HEK293 (cell line): Measurements from ENCODE around the gene SNAPIN.
A peak's percentile ranks its signal among the peaks of the same experiment; 100 is the strongest.

Experiments used
- CTCF ChIA-PET: fragments of 350-600 bp; formaldehyde crosslinking; extraction: SDS; loops from one replicate; lab custom pipeline; 2021; ENCODE audit warnings: antibody characterized with exemption; lab: Yijun Ruan, JAX
- POLR2A ChIA-PET: fragments of 300-600 bp; formaldehyde crosslinking; extraction: SDS; loops from one replicate; lab custom pipeline; 2020; ENCODE audit warnings: antibody characterized with exemption, inconsistent platforms; lab: Yijun Ruan, JAX
- H3K27ac ChIP-seq: fragments of 200-500 bp; sonication (Bioruptor generic); 2 replicates; pipeline ENCODE4 v1.5.1; 2014; ENCODE audit warnings: low read depth, low read length, control low read depth, inconsistent platforms; ENCODE audit errors: extremely low read depth
- H3K36me3 ChIP-seq, 2 experiments: fragments of 200-500 bp in 1 of 2; sonication (Bioruptor generic) in 1 of 2; 1 replicate in 1 of 2; 2 replicates in 1 of 2; pipeline ENCODE4 v1.5.1; 2014 to 2017; ENCODE audit warnings: inconsistent platforms in 2 of 2, low read length in 2 of 2; ENCODE audit not compliant: control insufficient read depth in 2 of 2, insufficient read depth in 1 of 2
- H3K4me1 ChIP-seq: fragments of 200-500 bp; sonication (Bioruptor generic); 2 replicates; pipeline ENCODE4 v1.5.1; 2014; ENCODE audit warnings: mild to moderate bottlenecking, low read length, inconsistent platforms; ENCODE audit not compliant: control insufficient read depth, insufficient read depth
- H3K4me3 ChIP-seq: 2 replicates; pipeline ENCODE4 v1.5.1; 2011; ENCODE audit warnings: low read depth, mild to moderate bottlenecking, control low read depth, low read length, moderate library complexity
- H3K9me3 ChIP-seq: fragments of 200-500 bp; sonication (Bioruptor generic); 2 replicates; pipeline ENCODE4 v1.5.1; 2014; ENCODE audit warnings: low read depth, low read length, inconsistent platforms; ENCODE audit not compliant: control insufficient read depth, insufficient read depth
- ATF2 ChIP-seq: fragments of 450-650 bp; formaldehyde crosslinking; IDR thresholded peaks from 2 replicates; pipeline ENCODE4 v1.5.1; 2016; ENCODE audit warnings: missing biosample characterization, missing genetic modification characterization, low read depth
- KLF16 ChIP-seq: fragments of 450-650 bp; formaldehyde crosslinking; IDR thresholded peaks from 2 replicates; pipeline ENCODE4 v1.5.1; 2017; ENCODE audit warnings: missing biosample characterization, missing genetic modification characterization
- SCRT1 ChIP-seq: fragments of 450-650 bp; formaldehyde crosslinking; IDR thresholded peaks from 2 replicates; pipeline ENCODE4 v1.5.1; 2016; ENCODE audit warnings: missing biosample characterization, missing genetic modification characterization, borderline replicate concordance
- SCRT2 ChIP-seq: fragments of 450-650 bp; formaldehyde crosslinking; IDR thresholded peaks from 2 replicates; pipeline ENCODE4 v1.5.1; 2016; ENCODE audit warnings: missing biosample characterization, missing genetic modification characterization
- ZBTB11 ChIP-seq: fragments of 450-650 bp; formaldehyde crosslinking; conservative IDR thresholded peaks from 2 replicates; pipeline ENCODE4 v1.5.1; 2016; ENCODE audit warnings: low read depth, missing biosample characterization, missing genetic modification characterization
- ZBTB49 ChIP-seq: fragments of 450-650 bp; formaldehyde crosslinking; IDR thresholded peaks from 2 replicates; pipeline ENCODE4 v1.5.1; 2016; ENCODE audit warnings: missing biosample characterization, missing genetic modification characterization, low read depth
- ZFP3 ChIP-seq: fragments of 450-650 bp; formaldehyde crosslinking; IDR thresholded peaks from 2 replicates; pipeline ENCODE4 v1.5.1; 2016; ENCODE audit warnings: low read depth, missing biosample characterization, missing genetic modification characterization
- ZNF292 ChIP-seq: fragments of 450-650 bp; formaldehyde crosslinking; IDR thresholded peaks from 2 replicates; pipeline ENCODE4 v1.5.1; 2016; ENCODE audit warnings: low read depth, missing biosample characterization, missing genetic modification characterization, borderline replicate concordance
- ZNF350 ChIP-seq: fragments of 450-650 bp; formaldehyde crosslinking; IDR thresholded peaks from 2 replicates; pipeline ENCODE4 v1.5.0; 2017; ENCODE audit warnings: missing biosample characterization, mild to moderate bottlenecking, missing genetic modification characterization
- ZNF362 ChIP-seq: fragments of 450-650 bp; formaldehyde crosslinking; IDR thresholded peaks from 2 replicates; pipeline ENCODE4 v1.5.1; 2016; ENCODE audit warnings: missing biosample characterization, missing genetic modification characterization
- ZNF391 ChIP-seq: fragments of 450-650 bp; formaldehyde crosslinking; IDR thresholded peaks from 2 replicates; pipeline ENCODE4 v1.5.1; 2016; ENCODE audit warnings: low read depth, missing biosample characterization, missing genetic modification characterization, borderline replicate concordance
- ZNF518A ChIP-seq: fragments of 450-650 bp; formaldehyde crosslinking; conservative IDR thresholded peaks from 2 replicates; pipeline ENCODE4 v1.5.1; 2016; ENCODE audit warnings: low read depth, missing biosample characterization, missing genetic modification characterization
- ZNF530 ChIP-seq: fragments of 450-650 bp; formaldehyde crosslinking; IDR thresholded peaks from 2 replicates; pipeline ENCODE4 v1.5.1; 2016; ENCODE audit warnings: low read depth, missing biosample characterization, missing genetic modification characterization
- ZNF629 ChIP-seq: fragments of 450-650 bp; formaldehyde crosslinking; IDR thresholded peaks from 2 replicates; pipeline ENCODE4 v1.5.1; 2017; ENCODE audit warnings: missing biosample characterization, missing genetic modification characterization
- ZNF692 ChIP-seq: fragments of 450-650 bp; formaldehyde crosslinking; IDR thresholded peaks from 2 replicates; pipeline ENCODE4 v1.5.1; 2016; ENCODE audit warnings: missing biosample characterization, missing genetic modification characterization

Gene SNAPIN

GRCh38 chr1:153633754-153634665 is 24.5 kb upstream of the SNAPIN start, which contains the start of gene CHTOP (continued):
- TF ChIP-seq ZBTB49 = no peak
- TF ChIP-seq ZNF391 (tag by site-specific recombination) = 0 out of 2 replicates have a peak, but pooled peaks have one; percentile 53
- peak; percentile 94 for TF ChIP-seq KLF16 (tag by site-specific recombination)
- TF ChIP-seq ZNF350 = no peak

- TF ChIP-seq SCRT1 (tag by site-specific recombination) (peak; percentile 83), ZNF518A (tag by site-specific recombination) (no peak), SCRT2 (tag by site-specific recombination) (peak; percentile 79), ZNF292 (no peak), ZFP3 (no peak)
- no peak overlapping the region for H3K4me3 ChIP-seq
- ChIA-PET POLR2A (interaction anchor here (2.4 to 2.5 kb wide), 2 partner anchors 11 to 17 kb away, joined by 17 to 25 read pairs; no protein-coding TSS in a partner anchor), CTCF (interaction anchor here (0.9 kb wide), 1 partner anchor 351 kb away, joined by 5 read pairs; the partner anchor contains the start of gene RAB13)
- H3K27ac ChIP-seq = no peak overlapping the region
- H3K4me1 ChIP-seq = no peaks in the 10 kb centered on the region
- no peaks in the 10 kb centered on the region for H3K9me3 ChIP-seq
- peaks cover 40 to 58% of the 10 kb centered on the region in 2 experiments for H3K36me3 ChIP-seq
Observed at GRCh38 chr1:153635872-153636271, 22.6 kb upstream of the SNAPIN start.

GRCh38 chr1:153636312-153636711 is 22.2 kb upstream of the SNAPIN start:
- Histone ChIP-seq H3K27ac (no peak overlapping the region), H3K36me3 (peaks cover 44 to 62% of the 10 kb centered on the region in 2 experiments), H3K4me1 (no peaks in the 10 kb centered on the region), H3K9me3 (no peaks in the 10 kb centered on the region), H3K4me3 (no peak overlapping the region)
- POLR2A ChIA-PET = no interaction called here
- CTCF ChIA-PET = interaction anchor here (2.0 kb wide), 1 partner anchor 9 kb away, joined by 9 read pairs; the partner anchor contains the start of gene S100A13
- TF ChIP-seq ZNF692 = 0 out of 2 replicates have a peak, but pooled peaks have one; percentile 24
- no peak for TF ChIP-seq ZNF530
- no peak for TF ChIP-seq ZNF362 (tag by site-specific recombination)
- peak; percentile 60 for TF ChIP-seq ZNF629 (tag by site-specific recombination)
- TF ChIP-seq ATF2 (tag by site-specific recombination) = peak; percentile 65
- TF ChIP-seq ZBTB11 (tag by site-specific recombination) = no peak
- TF ChIP-seq KLF16 (tag by site-specific recombination) = no peak
